ENCODE data around the gene ALG9.

DNA sequence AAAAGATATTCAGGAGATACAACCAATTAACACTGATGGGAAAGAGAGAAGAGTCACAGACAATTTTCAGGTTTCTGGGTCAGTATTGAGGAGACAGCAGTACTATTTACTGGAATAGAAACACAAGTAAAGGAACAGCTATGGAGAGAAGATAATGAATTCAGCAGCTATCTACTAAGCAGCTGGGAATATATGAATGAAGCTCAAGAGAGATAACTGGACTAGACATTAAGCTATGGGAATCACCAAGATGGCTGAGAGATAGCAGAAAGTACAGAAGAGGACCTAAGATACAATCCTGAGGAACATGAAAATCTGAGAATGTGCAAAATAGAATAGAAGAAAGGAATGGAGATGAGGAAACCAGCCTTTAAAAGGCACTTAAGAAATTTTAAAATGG lies 15.9 kb downstream of the ALG9 start:
- TF ChIP-seq MAFK (IDR thresholded peaks at IDR 0.05; ENCODE audit: low read depth, low read length) (no peak), POLR2A (IDR thresholded peaks at IDR 0.05; ENCODE audit: low read depth, low read length) (no peak), RAD21 (IDR thresholded peaks at IDR 0.05; ENCODE audit: low read length) (no peak)
- TF ChIP-seq, protein P1, sequence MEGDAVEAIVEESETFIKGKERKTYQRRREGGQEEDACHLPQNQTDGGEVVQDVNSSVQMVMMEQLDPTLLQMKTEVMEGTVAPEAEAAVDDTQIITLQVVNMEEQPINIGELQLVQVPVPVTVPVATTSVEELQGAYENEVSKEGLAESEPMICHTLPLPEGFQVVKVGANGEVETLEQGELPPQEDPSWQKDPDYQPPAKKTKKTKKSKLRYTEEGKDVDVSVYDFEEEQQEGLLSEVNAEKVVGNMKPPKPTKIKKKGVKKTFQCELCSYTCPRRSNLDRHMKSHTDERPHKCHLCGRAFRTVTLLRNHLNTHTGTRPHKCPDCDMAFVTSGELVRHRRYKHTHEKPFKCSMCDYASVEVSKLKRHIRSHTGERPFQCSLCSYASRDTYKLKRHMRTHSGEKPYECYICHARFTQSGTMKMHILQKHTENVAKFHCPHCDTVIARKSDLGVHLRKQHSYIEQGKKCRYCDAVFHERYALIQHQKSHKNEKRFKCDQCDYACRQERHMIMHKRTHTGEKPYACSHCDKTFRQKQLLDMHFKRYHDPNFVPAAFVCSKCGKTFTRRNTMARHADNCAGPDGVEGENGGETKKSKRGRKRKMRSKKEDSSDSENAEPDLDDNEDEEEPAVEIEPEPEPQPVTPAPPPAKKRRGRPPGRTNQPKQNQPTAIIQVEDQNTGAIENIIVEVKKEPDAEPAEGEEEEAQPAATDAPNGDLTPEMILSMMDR (conservative IDR thresholded peaks at IDR 0.05; ENCODE audit: low read depth, low read length): no peak
